Inferior parietal cortex (tissue), 1 donor: ENCODE data around the gene CASTOR2.
"Not testable (repeated sequence)": the region's sequence is repeated elsewhere in the genome, so short reads cannot be mapped to it uniquely, and the experiment has no call there.

ENCODE experiments used
- DNase-seq: peaks from one replicate; pipeline ENCODE4 v3.0.0-alpha.2; 2016; ENCODE audit errors: extremely low spot score

CASTOR2 gene

GRCh38 chr7:74964511-74965119 lies at the start of gene CASTOR2:
CASTOR2 (plus strand) TSS chr7:74964705; CDS start chr7:74964986, 281 bp downstream.
- not testable (repeated sequence) for DNase-seq

GRCh38 chr7:74922321-74922890 lies 42.1 kb upstream of the CASTOR2 start:
- DNase-seq = not testable (repeated sequence)

GRCh38 chr7:74923644-74924043 lies 40.9 kb upstream of the CASTOR2 start:
- DNase-seq = not testable (repeated sequence)

- DNase-seq = not testable (repeated sequence)
Measured at GRCh38 chr7:74926968-74927367, 37.5 kb upstream of the CASTOR2 start.

GRCh38 chr7:74931563-74932328 lies 32.8 kb upstream of the CASTOR2 start:
- DNase-seq = not testable (repeated sequence)

- not testable (repeated sequence) for DNase-seq
Measured at GRCh38 chr7:74939429-74939828, 25.1 kb upstream of the CASTOR2 start.

- DNase-seq = not testable (repeated sequence)
Measured at GRCh38 chr7:74941302-74942069, 23.0 kb upstream of the CASTOR2 start.

- not testable (repeated sequence) for DNase-seq
Measured at GRCh38 chr7:74943923-74944322, 20.6 kb upstream of the CASTOR2 start.

- not testable (repeated sequence) for DNase-seq
Measured at GRCh38 chr7:74947741-74948140, 16.8 kb upstream of the CASTOR2 start.

GRCh38 chr7:74953774-74954173 lies 10.7 kb upstream of the CASTOR2 start:
- DNase-seq = not testable (repeated sequence)

- not testable (repeated sequence) for DNase-seq
Measured at GRCh38 chr7:74958328-74958727, 6.2 kb upstream of the CASTOR2 start.

- DNase-seq = not testable (repeated sequence)
Measured at GRCh38 chr7:74963704-74964510, 598 bp upstream of the CASTOR2 start.

- DNase-seq = not testable (repeated sequence)
Measured at GRCh38 chr7:74966208-74966854, 1.8 kb downstream of the CASTOR2 start.

- not testable (repeated sequence) for DNase-seq
Measured at GRCh38 chr7:74966909-74967308, 2.4 kb downstream of the CASTOR2 start.

GRCh38 chr7:74971431-74971830 lies 6.9 kb downstream of the CASTOR2 start:
- DNase-seq = not testable (repeated sequence)

- DNase-seq = not testable (repeated sequence)
Measured at GRCh38 chr7:74972377-74972776, 7.9 kb downstream of the CASTOR2 start.

GRCh38 chr7:74975959-74976358 lies 11.5 kb downstream of the CASTOR2 start:
- DNase-seq = not testable (repeated sequence)

GRCh38 chr7:74977523-74977922 lies 13.0 kb downstream of the CASTOR2 start:
- not testable (repeated sequence) for DNase-seq

GRCh38 chr7:74988436-74988835 lies 23.9 kb downstream of the CASTOR2 start:
- DNase-seq = not testable (repeated sequence)

GRCh38 chr7:74993121-74993520 lies 28.6 kb downstream of the CASTOR2 start:
- no peak for DNase-seq
